HL-60 (cell line): ENCODE data around the gene RIC8B.

ENCODE experiments used
- DNase-seq, 2 experiments: peaks; one replicate each; pipeline ENCODE4 v3.0.0-alpha.2; 2010 to 2020; ENCODE audit warnings: low read depth in 1 of 2, low spot score in 1 of 2
- H3K27ac ChIP-seq: fragments of 250-450 bp; sonication (Bioruptor Pico); replicated peaks from 2 replicates; pipeline ENCODE4 v1.5.1; 2020; ENCODE audit warnings: mild to moderate bottlenecking, moderate library complexity
- H3K27me3 ChIP-seq: fragments of 250-450 bp; sonication (Bioruptor Pico); 2 replicates; pipeline ENCODE4 v1.5.1; 2021; ENCODE audit warnings: mild to moderate bottlenecking, moderate library complexity; ENCODE audit not compliant: insufficient read depth, poor library complexity, severe bottlenecking
- H3K4me3 ChIP-seq: replicated peaks from 2 replicates; pipeline ENCODE4 v1.5.1; 2011; ENCODE audit warnings: mild to moderate bottlenecking, control low read depth, low read length; ENCODE audit not compliant: insufficient read depth
- GABPA ChIP-seq: IDR thresholded peaks from 2 replicates; pipeline ENCODE4 v1.6.1; 2012; ENCODE audit warnings: low read depth
- POLR2AphosphoS5 ChIP-seq: IDR thresholded peaks from 2 replicates; pipeline ENCODE4 v1.6.1; 2012; ENCODE audit warnings: low read depth
- SPI1 ChIP-seq: IDR thresholded peaks from 2 replicates; pipeline ENCODE4 v1.6.1; 2012; ENCODE audit warnings: low read depth, mild to moderate bottlenecking, borderline replicate concordance
- TF ChIP-seq, protein P1 (sequence below): IDR thresholded peaks from 2 replicates; pipeline ENCODE4 v1.6.1; 2012; ENCODE audit warnings: low read depth; ENCODE audit not compliant: insufficient replicate concordance
- TF ChIP-seq, protein P2 (sequence below): IDR thresholded peaks from one replicate; pipeline ENCODE4 v1.5.1; 2011; ENCODE audit warnings: low read length, control low read depth, inconsistent platforms; ENCODE audit not compliant: insufficient read depth

RIC8B gene

DNA sequence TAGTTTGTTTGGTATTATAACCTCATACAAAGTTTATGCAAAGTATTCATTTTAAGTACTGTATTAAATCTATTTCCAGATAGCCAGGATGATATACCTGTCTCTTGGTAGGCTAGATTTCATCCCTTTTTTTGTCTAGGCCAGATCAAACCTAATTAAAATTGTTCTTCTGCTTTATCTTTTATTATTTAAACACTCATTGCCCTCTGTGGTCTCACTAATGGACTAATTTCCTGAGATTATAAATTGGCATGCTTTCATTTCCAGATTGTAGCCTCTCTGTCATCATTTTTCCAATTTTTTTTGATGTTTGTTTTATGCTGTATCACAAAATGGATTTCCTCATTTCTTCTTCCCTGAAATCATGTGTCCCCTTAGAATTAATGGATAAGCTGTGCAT is 95.6 kb downstream of the RIC8B start:
- no peak for DNase-seq
- no peak overlapping the region for H3K4me3 ChIP-seq
- TF ChIP-seq, protein P1, sequence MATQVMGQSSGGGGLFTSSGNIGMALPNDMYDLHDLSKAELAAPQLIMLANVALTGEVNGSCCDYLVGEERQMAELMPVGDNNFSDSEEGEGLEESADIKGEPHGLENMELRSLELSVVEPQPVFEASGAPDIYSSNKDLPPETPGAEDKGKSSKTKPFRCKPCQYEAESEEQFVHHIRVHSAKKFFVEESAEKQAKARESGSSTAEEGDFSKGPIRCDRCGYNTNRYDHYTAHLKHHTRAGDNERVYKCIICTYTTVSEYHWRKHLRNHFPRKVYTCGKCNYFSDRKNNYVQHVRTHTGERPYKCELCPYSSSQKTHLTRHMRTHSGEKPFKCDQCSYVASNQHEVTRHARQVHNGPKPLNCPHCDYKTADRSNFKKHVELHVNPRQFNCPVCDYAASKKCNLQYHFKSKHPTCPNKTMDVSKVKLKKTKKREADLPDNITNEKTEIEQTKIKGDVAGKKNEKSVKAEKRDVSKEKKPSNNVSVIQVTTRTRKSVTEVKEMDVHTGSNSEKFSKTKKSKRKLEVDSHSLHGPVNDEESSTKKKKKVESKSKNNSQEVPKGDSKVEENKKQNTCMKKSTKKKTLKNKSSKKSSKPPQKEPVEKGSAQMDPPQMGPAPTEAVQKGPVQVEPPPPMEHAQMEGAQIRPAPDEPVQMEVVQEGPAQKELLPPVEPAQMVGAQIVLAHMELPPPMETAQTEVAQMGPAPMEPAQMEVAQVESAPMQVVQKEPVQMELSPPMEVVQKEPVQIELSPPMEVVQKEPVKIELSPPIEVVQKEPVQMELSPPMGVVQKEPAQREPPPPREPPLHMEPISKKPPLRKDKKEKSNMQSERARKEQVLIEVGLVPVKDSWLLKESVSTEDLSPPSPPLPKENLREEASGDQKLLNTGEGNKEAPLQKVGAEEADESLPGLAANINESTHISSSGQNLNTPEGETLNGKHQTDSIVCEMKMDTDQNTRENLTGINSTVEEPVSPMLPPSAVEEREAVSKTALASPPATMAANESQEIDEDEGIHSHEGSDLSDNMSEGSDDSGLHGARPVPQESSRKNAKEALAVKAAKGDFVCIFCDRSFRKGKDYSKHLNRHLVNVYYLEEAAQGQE, result no peak
- no peak for TF ChIP-seq POLR2AphosphoS5
- TF ChIP-seq GABPA, result no peak
- no peaks in the 10 kb centered on the region for H3K27me3 ChIP-seq
- no peak overlapping the region for H3K27ac ChIP-seq

DNA sequence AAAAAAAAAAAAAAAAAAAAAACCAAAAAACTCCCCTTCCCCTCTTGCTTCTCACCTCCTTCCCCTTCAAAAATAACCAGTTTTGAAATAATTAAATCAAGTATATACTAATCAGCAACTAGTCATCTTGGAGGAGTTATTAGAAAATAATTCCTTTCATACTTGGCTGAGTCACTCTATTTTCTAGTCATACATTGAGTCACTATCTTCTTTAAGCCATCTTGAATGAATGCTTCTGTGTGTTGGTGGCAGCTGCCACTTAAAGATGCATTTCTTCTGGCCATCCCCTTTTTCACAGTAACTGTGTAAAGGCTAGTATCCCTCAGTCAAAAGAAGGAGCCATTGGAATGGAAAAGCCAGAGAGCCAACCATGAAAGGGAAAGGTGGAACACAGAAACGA is 97.0 kb downstream of the RIC8B start:
- Histone ChIP-seq H3K27me3 (no peaks in the 10 kb centered on the region), H3K4me3 (no peak overlapping the region), H3K27ac (no peak overlapping the region)
- TF ChIP-seq POLR2AphosphoS5, result no peak
- TF ChIP-seq GABPA, result no peak
- TF ChIP-seq SPI1, result no peak
- TF ChIP-seq, protein P2, sequence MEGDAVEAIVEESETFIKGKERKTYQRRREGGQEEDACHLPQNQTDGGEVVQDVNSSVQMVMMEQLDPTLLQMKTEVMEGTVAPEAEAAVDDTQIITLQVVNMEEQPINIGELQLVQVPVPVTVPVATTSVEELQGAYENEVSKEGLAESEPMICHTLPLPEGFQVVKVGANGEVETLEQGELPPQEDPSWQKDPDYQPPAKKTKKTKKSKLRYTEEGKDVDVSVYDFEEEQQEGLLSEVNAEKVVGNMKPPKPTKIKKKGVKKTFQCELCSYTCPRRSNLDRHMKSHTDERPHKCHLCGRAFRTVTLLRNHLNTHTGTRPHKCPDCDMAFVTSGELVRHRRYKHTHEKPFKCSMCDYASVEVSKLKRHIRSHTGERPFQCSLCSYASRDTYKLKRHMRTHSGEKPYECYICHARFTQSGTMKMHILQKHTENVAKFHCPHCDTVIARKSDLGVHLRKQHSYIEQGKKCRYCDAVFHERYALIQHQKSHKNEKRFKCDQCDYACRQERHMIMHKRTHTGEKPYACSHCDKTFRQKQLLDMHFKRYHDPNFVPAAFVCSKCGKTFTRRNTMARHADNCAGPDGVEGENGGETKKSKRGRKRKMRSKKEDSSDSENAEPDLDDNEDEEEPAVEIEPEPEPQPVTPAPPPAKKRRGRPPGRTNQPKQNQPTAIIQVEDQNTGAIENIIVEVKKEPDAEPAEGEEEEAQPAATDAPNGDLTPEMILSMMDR, result no peak
- TF ChIP-seq, protein P1, result no peak
- no peak for DNase-seq

DNA sequence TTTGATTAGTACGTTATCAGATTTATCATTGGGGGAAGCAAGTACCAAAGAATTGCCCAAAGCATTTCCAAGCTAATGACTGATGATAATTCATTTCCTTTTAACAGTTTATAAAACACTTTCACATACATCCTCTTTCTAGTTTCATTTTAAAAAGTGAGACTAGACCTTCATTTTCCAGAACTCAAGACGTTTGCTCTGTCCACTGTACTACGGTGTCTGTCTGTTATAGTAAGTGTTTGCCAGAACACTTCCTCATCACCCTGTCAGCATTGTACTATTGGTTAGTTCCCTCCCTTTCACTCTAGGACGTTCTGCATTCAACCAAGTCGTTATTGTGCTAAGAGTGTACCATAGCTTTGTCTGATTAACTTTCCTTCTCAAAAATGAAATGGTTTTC is 99.5 kb downstream of the RIC8B start:
- no peaks in the 10 kb centered on the region for H3K27me3 ChIP-seq
- H3K27ac ChIP-seq, result no peak overlapping the region
- DNase-seq, result no peak
- no peak overlapping the region for H3K4me3 ChIP-seq
- TF ChIP-seq POLR2AphosphoS5, result no peak

DNA sequence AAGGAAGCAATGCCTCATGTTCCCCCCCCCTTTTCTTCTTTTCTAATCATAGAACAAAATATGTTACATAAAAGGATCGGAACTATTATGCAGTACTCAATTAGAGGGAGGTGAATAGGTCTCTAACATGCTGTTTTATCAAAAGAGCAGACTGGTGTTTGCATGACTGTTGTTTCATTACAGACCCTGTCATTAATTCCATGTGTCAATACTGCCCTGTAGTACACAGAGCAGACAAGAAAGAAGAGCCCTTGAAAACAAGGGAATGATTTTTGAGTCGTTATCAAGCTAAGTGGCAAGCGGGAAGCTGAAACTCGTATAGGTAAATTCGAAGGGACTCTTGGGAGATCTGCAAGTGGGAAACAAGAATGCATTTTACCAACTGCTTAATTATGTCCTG is 104.3 kb downstream of the RIC8B start:
- Histone ChIP-seq H3K4me3 (no peak overlapping the region), H3K27ac (no peak overlapping the region), H3K27me3 (no peaks in the 10 kb centered on the region)
- TF ChIP-seq, protein P2, result no peak
- TF ChIP-seq, protein P1, result no peak
- TF ChIP-seq GABPA (no peak), POLR2AphosphoS5 (no peak), SPI1 (no peak)
- no peak for DNase-seq
